Lung (tissue), 12 donors: ENCODE measurements around the gene FOXO1. TPM values are rescaled to one million over a fixed set of nuclear protein-coding genes. Genes with fewer than 3 reads are reported as not detected.
A peak's percentile ranks its signal among the peaks of the same experiment; 100 is the strongest.

Source experiments
- ATAC-seq: fragments of 200-7000 bp; cut with Tn5 transposase; one replicate; pipeline ENCODE4 v1.9.1; 2020; ENCODE audit warnings: moderate number of reproducible peaks; ENCODE audit not compliant: insufficient read depth, low FRiP score
- DNase-seq, 3 donors: peaks; one replicate each; pipeline ENCODE4 v3.0.0-alpha.2; 2013 to 2017
- H3K27ac ChIP-seq, 2 donors: one replicate each; pipeline ENCODE4 v1.5.1; 2013; ENCODE audit warnings: mild to moderate bottlenecking in 2 of 2, moderate library complexity in 2 of 2, control low read depth in 1 of 2, inconsistent platforms in 1 of 2, low read depth in 1 of 2, low read length in 1 of 2
- H3K27me3 ChIP-seq, 3 donors: one replicate each; pipeline ENCODE4 v1.5.1; 2013; ENCODE audit warnings: low read length in 2 of 3; ENCODE audit not compliant: control insufficient read depth in 3 of 3, insufficient read depth in 3 of 3
- H3K36me3 ChIP-seq, 4 donors: one replicate each; pipeline ENCODE4 v1.5.1; 2013; ENCODE audit warnings: low read length in 4 of 4, mild to moderate bottlenecking in 1 of 4, moderate library complexity in 1 of 4; ENCODE audit not compliant: control insufficient read depth in 4 of 4, insufficient read depth in 4 of 4
- H3K4me1 ChIP-seq, 5 donors: one replicate each; pipeline ENCODE4 v1.5.1; 2013; ENCODE audit warnings: low read length in 5 of 5, mild to moderate bottlenecking in 2 of 5, moderate library complexity in 1 of 5; ENCODE audit not compliant: control insufficient read depth in 5 of 5, insufficient read depth in 5 of 5
- H3K4me3 ChIP-seq: one replicate; pipeline ENCODE4 v1.5.1; 2013; ENCODE audit warnings: mild to moderate bottlenecking, control low read depth, moderate library complexity
- H3K9ac ChIP-seq, 2 donors: one replicate each; pipeline ENCODE4 v1.5.1; 2013; ENCODE audit warnings: low read length in 2 of 2, control low read depth in 1 of 2; ENCODE audit not compliant: insufficient read depth in 1 of 2
- H3K9me3 ChIP-seq, 4 donors: one replicate each; pipeline ENCODE4 v1.5.1; 2013; ENCODE audit warnings: low read length in 3 of 4, mild to moderate bottlenecking in 1 of 4, moderate library complexity in 1 of 4; ENCODE audit not compliant: control insufficient read depth in 4 of 4, insufficient read depth in 3 of 4
- CTCF ChIP-seq: IDR thresholded peaks from 2 replicates; pipeline ENCODE4 v1.5.1; 2012; ENCODE audit warnings: mild to moderate bottlenecking; ENCODE audit errors: control extremely low read depth, extremely low read depth
- WGBS, 2 donors: extraction: QIAGEN DNeasy Blood & Tissue Kit; methylation state at CpG; one replicate each; pipeline ENCODE4 v1.1.7; 2013; 5-methylcytosine and 5-hydroxymethylcytosine counted together
- polyA plus RNA-seq, 2 donors: library from polyadenylated mRNA; stranded (reverse); fragments of 200-250 nt; gene quantifications; one replicate each; pipeline ENCODE4 v1.2.1, GENCODE V29; 2013
- total RNA-seq, 2 donors: library from RNA; depleted of rRNA in 1 of 2; stranded (reverse); fragments of >200 nt in 1 of 2; gene quantifications; one replicate each; pipeline ENCODE4 v1.2.1, GENCODE V29; 2014 to 2021
- donor health status: control.
- donor health status: control.
- donor health status: Bipolar disorder and iron deficiency.
- donor health status: healthy.
- donor health status: DM: yes; HTN: yes; CAD: no.

Gene FOXO1
- total and polyA plus RNA-seq, 4 donors, result 4.1 to 37.1 (median 21.3) TPM

GRCh38 chr13:40657951-40658350 lies 8.5 kb downstream of the FOXO1 start:
- WGBS, 2 donors, result 93 to 94% methylated on average over 4 of the region's 4 CpGs
- Histone ChIP-seq H3K4me3 (no peak overlapping the region), H3K27ac (no peak overlapping the region), H3K27me3 (peaks cover 0 to 1% (median 0%) of the 10 kb centered on the region in 3 donors), H3K9ac (no peak overlapping the region), H3K4me1 (peaks cover 0 to 26% (median 11%) of the 10 kb centered on the region in 5 donors), H3K36me3 (no peaks in the 10 kb centered on the region), H3K9me3 (no peaks in the 10 kb centered on the region)
- TF ChIP-seq CTCF, result no peak
- ATAC-seq (no peak), DNase-seq (peak in 2 of 3 donors; percentile 55 to 63)

GRCh38 chr13:40657307-40657706 lies 9.1 kb downstream of the FOXO1 start:
- H3K27ac ChIP-seq, result peak overlapping the region in 1 of 2 donors; percentile 57

GRCh38 chr13:40656358-40656757 lies 10.1 kb downstream of the FOXO1 start:
- peaks cover 0 to 26% (median 11%) of the 10 kb centered on the region in 5 donors for H3K4me1 ChIP-seq
- 23 to 56% methylated on average over 1 of the region's 1 CpG for WGBS, 2 donors
- DNase-seq (peak in 2 of 3 donors; percentile 45 to 64), ATAC-seq (no peak)
- no peaks in the 10 kb centered on the region for H3K27me3 ChIP-seq
- H3K4me3 ChIP-seq, result no peak overlapping the region
- TF ChIP-seq CTCF, result no peak
- no peaks in the 10 kb centered on the region for H3K36me3 ChIP-seq
- H3K9me3 ChIP-seq, result no peaks in the 10 kb centered on the region
- no peak overlapping the region for H3K9ac ChIP-seq
- H3K27ac ChIP-seq, result no peak overlapping the region

More at GRCh38 chr13:40657307-40657706, 9.1 kb downstream of the FOXO1 start:
- ATAC-seq, result no peak
- Histone ChIP-seq H3K4me3 (no peak overlapping the region), H3K27me3 (no peaks in the 10 kb centered on the region), H3K9me3 (no peaks in the 10 kb centered on the region), H3K9ac (no peak overlapping the region), H3K36me3 (no peaks in the 10 kb centered on the region), H3K4me1 (peaks cover 0 to 26% (median 11%) of the 10 kb centered on the region in 5 donors)
- DNase-seq, result no peak
- no peak for TF ChIP-seq CTCF
- 84 to 89% methylated on average over 5 of the region's 5 CpGs for WGBS, 2 donors
